Cardiac atrium fibroblast (primary cell): ENCODE data around the gene TNNT2. TPM values are rescaled to one million over a fixed set of nuclear protein-coding genes. Genes with fewer than 3 reads are reported as not detected.

ENCODE experiments used
- total RNA-seq: library from RNA; depleted of rRNA; stranded (reverse); fragments of >200 nt; gene quantifications from 2 replicates; pipeline ENCODE4 v1.2.3, GENCODE V29; 2015

Gene TNNT2
- not detected in 2 replicates for total RNA-seq

GRCh38 chr1:201377611-201378092 is at the start of gene TNNT2:
TNNT2 (minus strand) TSS chr1:201377680; CDS start chr1:201373254, 4,426 bp downstream.

GRCh38 chr1:201399018-201399351 is 21.5 kb upstream of the TNNT2 start, which contains the start of gene LAD1:
LAD1 (minus strand) TSS chr1:201399324; CDS start chr1:201399306, 18 bp downstream.

Other genes with a start within 250 kb of the TNNT2 start
- 64.4 and 81.0 TPM in 2 replicates for gene TMEM9, start 223.2 kb downstream of the TNNT2 start, total RNA-seq
- 0.18 TPM in 1 of 2 replicates, not detected in the other for gene IGFN1, start 186.9 kb downstream of the TNNT2 start, total RNA-seq
- 0.18 and 0.32 TPM in 2 replicates for gene PKP1, start 94.2 kb downstream of the TNNT2 start, total RNA-seq
- gene LAD1, start 21.6 kb upstream of the TNNT2 start, total RNA-seq, result not detected in 2 replicates
- not detected in 2 replicates for gene TNNI1, start 44.0 kb upstream of the TNNT2 start, total RNA-seq
- 39.7 and 49.2 TPM in 2 replicates for gene PHLDA3, start 91.5 kb upstream of the TNNT2 start, total RNA-seq
- 654 and 815 TPM in 2 replicates for gene CSRP1, start 129.4 kb upstream of the TNNT2 start, total RNA-seq
- gene NAV1, start 161.4 kb upstream of the TNNT2 start, total RNA-seq, result 74.6 and 105 TPM in 2 replicates